Loucy (cell line): ENCODE results near the gene MALAT1.

Source experiments
- EZH2phosphoT487 ChIP-seq: fragments of 200-600 bp; IDR thresholded peaks from 2 replicates; pipeline ENCODE4 v1.6.1; 2018; ENCODE audit warnings: antibody characterized with exemption, mild to moderate bottlenecking, moderate library complexity, borderline replicate concordance
- TF ChIP-seq, protein P1 (sequence below): fragments of 200-600 bp; sonication (generic); conservative IDR thresholded peaks from 2 replicates; pipeline ENCODE4 v1.5.1; 2014; ENCODE audit warnings: mild to moderate bottlenecking, antibody characterized with exemption, low read length

DNA sequence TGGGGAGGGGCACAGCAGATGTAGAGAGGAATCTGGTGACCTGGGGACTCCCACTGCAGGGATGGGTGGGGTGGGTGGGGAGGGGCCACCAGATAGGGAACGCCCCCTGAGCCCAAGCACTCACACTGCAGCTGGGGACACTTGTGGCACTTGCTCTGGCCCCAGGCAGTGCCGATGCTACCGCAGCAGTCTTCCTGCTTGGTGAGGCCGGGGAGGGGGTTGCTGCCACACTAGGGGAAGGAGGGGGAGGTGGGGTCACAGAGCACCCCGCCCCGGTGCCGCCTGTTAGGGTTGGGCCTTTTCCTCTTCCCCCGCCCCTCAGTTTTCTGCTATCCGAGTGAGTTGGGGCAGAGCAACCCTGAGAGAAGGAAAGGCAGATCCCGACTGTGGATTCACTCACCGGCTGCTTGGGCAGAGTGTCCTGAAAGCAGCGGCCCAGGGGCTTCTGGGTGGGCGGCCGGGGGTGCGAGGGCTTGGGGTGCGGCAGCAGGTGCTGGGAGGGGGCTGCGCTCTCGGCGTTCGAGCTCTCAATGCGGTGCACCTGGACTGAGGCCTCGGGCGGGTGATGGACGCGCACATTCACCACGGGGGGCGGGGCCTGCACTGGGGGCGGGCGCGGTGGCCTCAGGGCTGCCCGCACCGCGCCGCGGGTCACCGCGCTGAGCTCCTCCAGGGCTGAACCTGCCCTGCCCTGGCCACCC lies 54.6 kb downstream of the MALAT1 start:
- TF ChIP-seq, protein P1, sequence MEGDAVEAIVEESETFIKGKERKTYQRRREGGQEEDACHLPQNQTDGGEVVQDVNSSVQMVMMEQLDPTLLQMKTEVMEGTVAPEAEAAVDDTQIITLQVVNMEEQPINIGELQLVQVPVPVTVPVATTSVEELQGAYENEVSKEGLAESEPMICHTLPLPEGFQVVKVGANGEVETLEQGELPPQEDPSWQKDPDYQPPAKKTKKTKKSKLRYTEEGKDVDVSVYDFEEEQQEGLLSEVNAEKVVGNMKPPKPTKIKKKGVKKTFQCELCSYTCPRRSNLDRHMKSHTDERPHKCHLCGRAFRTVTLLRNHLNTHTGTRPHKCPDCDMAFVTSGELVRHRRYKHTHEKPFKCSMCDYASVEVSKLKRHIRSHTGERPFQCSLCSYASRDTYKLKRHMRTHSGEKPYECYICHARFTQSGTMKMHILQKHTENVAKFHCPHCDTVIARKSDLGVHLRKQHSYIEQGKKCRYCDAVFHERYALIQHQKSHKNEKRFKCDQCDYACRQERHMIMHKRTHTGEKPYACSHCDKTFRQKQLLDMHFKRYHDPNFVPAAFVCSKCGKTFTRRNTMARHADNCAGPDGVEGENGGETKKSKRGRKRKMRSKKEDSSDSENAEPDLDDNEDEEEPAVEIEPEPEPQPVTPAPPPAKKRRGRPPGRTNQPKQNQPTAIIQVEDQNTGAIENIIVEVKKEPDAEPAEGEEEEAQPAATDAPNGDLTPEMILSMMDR = no peak
- no peak for TF ChIP-seq EZH2phosphoT487
